Epithelial cell of prostate (primary cell): Measurements from ENCODE around the gene KRCC1.

Source experiments
- DNase-seq: peaks from one replicate; pipeline ENCODE4 v3.0.0-alpha.2; 2011; ENCODE audit warnings: low read depth, low spot score
- H3K27ac ChIP-seq: fragments of 450-650 bp; 2 replicates; pipeline ENCODE4 v1.5.1; 2017; ENCODE audit warnings: mild to moderate bottlenecking

KRCC1 gene

GRCh38 chr2:88055371-88056128, at the start of gene KRCC1:
TSS of gene KRCC1 (minus strand) at chr2:88055783. CDS start at chr2:88028563, 27,220 bp downstream.
- DNase-seq = peak; percentile 85

GRCh38 chr2:88100489-88100858, 44.9 kb upstream of the KRCC1 start:
- peak overlapping the region; percentile 47 for H3K27ac ChIP-seq
- no peak for DNase-seq

More at GRCh38 chr2:88055371-88056128, at the start of gene KRCC1:
- H3K27ac ChIP-seq = peak within 1 kb of the TSS; percentile 85

GRCh38 chr2:88099798-88100488, 44.4 kb upstream of the KRCC1 start:
- peak overlapping the region; percentile 47 for H3K27ac ChIP-seq
- DNase-seq = peak; percentile 18

- H3K27ac ChIP-seq = no peak overlapping the region
- DNase-seq = no peak
These were observed 42.9 kb upstream of the KRCC1 start for GRCh38 chr2:88098558-88098900.

- DNase-seq = no peak
- no peak overlapping the region for H3K27ac ChIP-seq
These were observed 42.4 kb upstream of the KRCC1 start for GRCh38 chr2:88097891-88098557.

- H3K27ac ChIP-seq = no peak overlapping the region
- DNase-seq = no peak
These were observed 41.6 kb upstream of the KRCC1 start for GRCh38 chr2:88097192-88097591.

GRCh38 chr2:88096708-88097107, 41.1 kb upstream of the KRCC1 start:
- no peak overlapping the region for H3K27ac ChIP-seq

GRCh38 chr2:88095022-88095421, 39.4 kb upstream of the KRCC1 start:
- H3K27ac ChIP-seq = no peak overlapping the region
- DNase-seq = no peak

More at GRCh38 chr2:88096708-88097107, 41.1 kb upstream of the KRCC1 start:
- DNase-seq = no peak

- no peak for DNase-seq
- no peak overlapping the region for H3K27ac ChIP-seq
These were observed 37.2 kb upstream of the KRCC1 start for GRCh38 chr2:88092773-88093172.

- no peak for DNase-seq
- H3K27ac ChIP-seq = no peak overlapping the region
These were observed 36.4 kb upstream of the KRCC1 start for GRCh38 chr2:88091943-88092342.

- DNase-seq = no peak
- H3K27ac ChIP-seq = no peak overlapping the region
These were observed 35.1 kb upstream of the KRCC1 start for GRCh38 chr2:88090446-88091283.

GRCh38 chr2:88088999-88089398, 33.4 kb upstream of the KRCC1 start:
- DNase-seq = no peak
- H3K27ac ChIP-seq = no peak overlapping the region

- H3K27ac ChIP-seq = no peak overlapping the region
- no peak for DNase-seq
These were observed 32.2 kb upstream of the KRCC1 start for GRCh38 chr2:88087763-88088162.

GRCh38 chr2:88087073-88087472, 31.5 kb upstream of the KRCC1 start:
- H3K27ac ChIP-seq = no peak overlapping the region
- no peak for DNase-seq

- no peak for DNase-seq
- no peak overlapping the region for H3K27ac ChIP-seq
These were observed 30.8 kb upstream of the KRCC1 start for GRCh38 chr2:88086401-88086800.

- DNase-seq = no peak
- no peak overlapping the region for H3K27ac ChIP-seq
These were observed 30.0 kb upstream of the KRCC1 start for GRCh38 chr2:88085602-88086001.

GRCh38 chr2:88085099-88085498, 29.5 kb upstream of the KRCC1 start:
- no peak for DNase-seq
- H3K27ac ChIP-seq = no peak overlapping the region

GRCh38 chr2:88082781-88083180, 27.2 kb upstream of the KRCC1 start:
- DNase-seq = no peak

GRCh38 chr2:88081924-88082608, 26.5 kb upstream of the KRCC1 start:
- no peak overlapping the region for H3K27ac ChIP-seq
- DNase-seq = no peak

More at GRCh38 chr2:88082781-88083180, 27.2 kb upstream of the KRCC1 start:
- no peak overlapping the region for H3K27ac ChIP-seq

GRCh38 chr2:88080545-88080944, 25.0 kb upstream of the KRCC1 start:
- no peak for DNase-seq
- H3K27ac ChIP-seq = no peak overlapping the region
